ENCODE measurements around the gene TCF7L1. TPM values are rescaled to one million over a fixed set of nuclear protein-coding genes. Genes with fewer than 3 reads are reported as not detected.

The TCF7L1 gene
- total RNA-seq, 4 donors from 2014 or later = 0.75 to 2.9 (median 1.1) TPM

DNA sequence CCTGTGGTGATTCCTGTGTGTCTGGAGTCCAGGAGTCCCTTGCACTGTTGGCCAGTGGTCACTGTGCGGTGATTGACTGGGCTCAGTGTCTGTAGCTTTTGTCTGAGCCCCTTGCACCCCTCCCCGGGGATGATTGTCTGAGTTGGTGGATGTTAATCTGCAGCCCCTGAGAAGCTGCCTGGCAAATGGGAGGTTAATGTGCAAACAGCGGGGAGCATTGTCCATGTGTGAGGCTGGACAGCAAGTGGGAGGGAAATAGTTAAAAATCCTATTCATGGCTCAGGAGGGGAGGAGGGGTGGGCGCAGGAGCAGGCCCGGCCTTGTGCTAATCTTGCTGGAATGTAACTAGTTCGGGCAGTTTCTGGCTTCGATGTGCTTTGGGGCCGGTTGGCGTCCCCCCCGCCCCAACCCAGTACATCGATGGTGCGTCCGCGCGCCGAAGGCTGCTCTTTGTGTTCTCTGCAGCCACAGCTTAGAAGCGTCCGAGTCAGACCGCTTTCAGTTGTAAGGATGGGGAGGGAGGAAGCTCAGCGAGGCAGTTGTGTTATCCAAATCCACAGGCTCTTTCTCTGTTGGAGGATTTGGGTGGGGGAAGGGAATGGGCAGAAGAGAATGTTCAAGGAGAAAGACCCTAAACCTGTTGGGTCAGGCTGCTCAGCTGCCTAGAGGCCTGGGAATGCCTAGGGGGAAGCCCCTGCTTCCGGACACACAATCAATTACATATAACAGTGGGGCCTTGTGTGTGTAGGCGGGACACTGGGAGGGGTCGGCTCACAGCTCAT is 122.8 kb downstream of the TCF7L1 start:
- Histone ChIP-seq H3K27ac (peak overlapping the region in 2 of 4 donors; percentile 7 to 41), H3K9me3 (no peaks in the 10 kb centered on the region), H3K4me3 (no peak overlapping the region), H3K4me1 (peaks cover 5 to 31% (median 12%) of the 10 kb centered on the region in 4 donors), H3K36me3 (no peaks in the 10 kb centered on the region), H3K27me3 (no peaks in the 10 kb centered on the region)
- DNase-seq = no peak
- intact Hi-C loops (cut with DNase I; ENCODE audit: low total_unique reads) = no loop called here
- 52 to 80% methylated on average over 1 to 23 of the region's 23 CpGs for WGBS, 2 donors (ENCODE audit: low coverage in 1 of 2)
- in situ Hi-C loops (cut with MboI; ENCODE audit: low pct_ligation_motif_present in 1 of 4, low pct_unique_long_range_greater_than_20kb in 1 of 4, low sequenced_read_pairs in 3 of 4) = no loop called here
- TF ChIP-seq, protein P1, sequence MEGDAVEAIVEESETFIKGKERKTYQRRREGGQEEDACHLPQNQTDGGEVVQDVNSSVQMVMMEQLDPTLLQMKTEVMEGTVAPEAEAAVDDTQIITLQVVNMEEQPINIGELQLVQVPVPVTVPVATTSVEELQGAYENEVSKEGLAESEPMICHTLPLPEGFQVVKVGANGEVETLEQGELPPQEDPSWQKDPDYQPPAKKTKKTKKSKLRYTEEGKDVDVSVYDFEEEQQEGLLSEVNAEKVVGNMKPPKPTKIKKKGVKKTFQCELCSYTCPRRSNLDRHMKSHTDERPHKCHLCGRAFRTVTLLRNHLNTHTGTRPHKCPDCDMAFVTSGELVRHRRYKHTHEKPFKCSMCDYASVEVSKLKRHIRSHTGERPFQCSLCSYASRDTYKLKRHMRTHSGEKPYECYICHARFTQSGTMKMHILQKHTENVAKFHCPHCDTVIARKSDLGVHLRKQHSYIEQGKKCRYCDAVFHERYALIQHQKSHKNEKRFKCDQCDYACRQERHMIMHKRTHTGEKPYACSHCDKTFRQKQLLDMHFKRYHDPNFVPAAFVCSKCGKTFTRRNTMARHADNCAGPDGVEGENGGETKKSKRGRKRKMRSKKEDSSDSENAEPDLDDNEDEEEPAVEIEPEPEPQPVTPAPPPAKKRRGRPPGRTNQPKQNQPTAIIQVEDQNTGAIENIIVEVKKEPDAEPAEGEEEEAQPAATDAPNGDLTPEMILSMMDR (IDR thresholded peaks at IDR 0.05) = no peak
- TF ChIP-seq EP300 (IDR thresholded peaks at IDR 0.05; ENCODE audit: low read depth) (no peak), POLR2AphosphoS5 (IDR thresholded peaks at IDR 0.05) (no peak), POLR2A (IDR thresholded peaks at IDR 0.05) (no peak)

DNA sequence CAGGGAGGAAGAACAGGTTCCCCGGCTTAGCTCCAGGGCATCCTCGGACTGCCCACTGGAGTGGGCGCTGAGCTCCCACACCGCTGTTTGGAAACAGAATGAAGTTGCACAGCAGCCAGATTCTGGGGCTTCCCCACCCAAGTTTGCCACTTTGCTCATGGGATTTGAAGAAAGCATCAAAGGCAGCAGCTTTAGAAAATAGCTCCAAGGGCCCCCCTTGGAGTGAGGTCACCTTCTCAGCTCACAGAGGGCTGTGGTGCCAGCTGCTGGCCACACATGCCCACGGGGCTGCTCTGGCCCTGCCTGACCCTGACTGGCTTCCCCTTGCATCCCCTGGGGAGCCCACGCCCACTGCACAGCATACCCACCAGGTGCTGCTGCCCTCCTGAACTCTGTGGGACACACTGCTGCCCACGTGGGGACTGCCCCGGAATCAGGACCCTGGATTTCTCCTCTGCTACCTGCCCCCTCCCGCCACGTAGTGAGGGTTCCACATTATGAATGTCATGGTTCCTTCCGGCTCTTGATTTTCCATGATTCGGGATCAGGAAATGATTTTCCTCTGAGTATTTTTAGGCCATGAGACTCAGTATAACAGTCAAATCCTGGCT is 124.3 kb downstream of the TCF7L1 start:
- intact Hi-C loops (cut with DNase I; ENCODE audit: low total_unique reads) = no loop called here
- Histone ChIP-seq H3K27me3 (no peaks in the 10 kb centered on the region), H3K9me3 (no peaks in the 10 kb centered on the region), H3K27ac (peak overlapping the region; percentile 12 to 55 (median 21)), H3K4me1 (peaks cover 5 to 31% (median 12%) of the 10 kb centered on the region in 4 donors), H3K36me3 (no peaks in the 10 kb centered on the region), H3K4me3 (no peak overlapping the region)
- no peak for TF ChIP-seq POLR2A (IDR thresholded peaks at IDR 0.05)
- TF ChIP-seq, protein P1 (IDR thresholded peaks at IDR 0.05) = no peak
- TF ChIP-seq POLR2AphosphoS5 (IDR thresholded peaks at IDR 0.05) = no peak
- TF ChIP-seq EP300 (IDR thresholded peaks at IDR 0.05; ENCODE audit: low read depth) = no peak
- no peak for DNase-seq
- in situ Hi-C loops (cut with MboI; ENCODE audit: low pct_ligation_motif_present in 1 of 4, low pct_unique_long_range_greater_than_20kb in 1 of 4, low sequenced_read_pairs in 3 of 4) = no loop called here
- WGBS, 2 donors (ENCODE audit: low coverage in 1 of 2) = 56 to 84% methylated on average over 4 to 11 of the region's 12 CpGs

DNA sequence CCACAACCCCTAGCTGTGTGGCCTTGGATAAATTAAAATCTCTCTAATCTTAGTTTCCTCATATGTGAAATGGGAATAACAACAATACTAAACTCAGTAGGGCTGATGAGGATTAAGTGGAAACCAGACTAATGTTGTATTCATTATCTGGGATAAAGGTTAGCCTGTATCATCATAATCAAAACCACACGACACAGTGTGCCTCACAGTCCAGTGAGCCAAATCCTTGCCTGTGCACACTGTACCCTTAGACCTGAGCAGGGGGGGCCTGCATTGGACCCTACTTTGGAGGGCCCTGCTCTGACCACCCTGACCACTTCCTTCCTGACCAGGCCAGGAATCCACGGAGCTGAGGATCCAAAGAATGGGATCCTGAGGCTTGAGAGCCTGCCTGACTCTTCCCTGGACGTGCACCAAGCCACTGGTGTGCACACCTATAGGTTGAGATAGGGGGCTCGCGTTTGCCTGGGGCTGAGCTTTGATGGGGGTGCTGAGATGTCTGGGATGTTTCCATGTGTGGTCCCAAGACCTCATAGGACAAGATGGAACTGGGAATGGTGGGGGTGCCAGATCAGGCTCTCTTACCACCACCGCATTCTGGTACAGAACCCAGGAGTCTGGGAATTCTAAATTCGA is 124.9 kb downstream of the TCF7L1 start:
- Histone ChIP-seq H3K4me3 (no peak overlapping the region), H3K9me3 (no peaks in the 10 kb centered on the region), H3K4me1 (peaks cover 5 to 31% (median 12%) of the 10 kb centered on the region in 4 donors), H3K27me3 (no peaks in the 10 kb centered on the region), H3K27ac (peak overlapping the region; percentile 14 to 55 (median 40)), H3K36me3 (no peaks in the 10 kb centered on the region)
- no peak for TF ChIP-seq POLR2AphosphoS5 (IDR thresholded peaks at IDR 0.05)
- no peak for TF ChIP-seq EP300 (IDR thresholded peaks at IDR 0.05; ENCODE audit: low read depth)
- no peak for TF ChIP-seq POLR2A (IDR thresholded peaks at IDR 0.05)
- TF ChIP-seq, protein P1 (IDR thresholded peaks at IDR 0.05) = no peak
- in situ Hi-C loops (cut with MboI; ENCODE audit: low pct_ligation_motif_present in 1 of 4, low pct_unique_long_range_greater_than_20kb in 1 of 4, low sequenced_read_pairs in 3 of 4) = no loop called here
- intact Hi-C loops (cut with DNase I; ENCODE audit: low total_unique reads) = no loop called here
- no peak for DNase-seq
- 68% methylated on average over 7 of the region's 7 CpGs; no CpG with 5 or more reads in 1 of the 2 donors for WGBS, 2 donors (ENCODE audit: low coverage in 1 of 2)

DNA sequence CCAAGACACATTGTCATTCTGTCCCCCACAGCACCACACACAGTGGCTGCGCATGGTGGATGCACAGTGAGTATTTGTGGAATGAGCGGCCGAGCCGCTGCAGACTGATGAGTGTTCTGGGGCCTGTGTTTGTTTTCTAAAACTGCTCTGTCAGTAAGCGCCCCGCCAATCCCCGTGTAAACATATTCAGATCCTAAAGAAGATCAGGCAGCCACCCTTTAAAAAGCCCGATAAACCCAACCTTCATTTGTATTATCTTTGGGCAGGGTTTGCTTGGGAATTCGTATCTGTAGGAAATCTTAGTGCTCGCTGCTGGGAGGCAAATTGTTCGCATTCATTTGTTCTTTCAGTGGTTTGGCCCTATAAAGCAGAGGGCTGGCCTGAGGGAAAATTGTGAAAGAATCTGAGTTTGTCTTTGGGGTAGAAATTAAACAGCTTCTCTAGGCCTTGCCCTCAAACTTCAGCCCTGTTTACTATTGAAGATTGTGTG is 126.0 kb downstream of the TCF7L1 start:
- in situ Hi-C loops (cut with MboI; ENCODE audit: low pct_ligation_motif_present in 1 of 4, low pct_unique_long_range_greater_than_20kb in 1 of 4, low sequenced_read_pairs in 3 of 4) = no loop called here
- TF ChIP-seq POLR2AphosphoS5 (IDR thresholded peaks at IDR 0.05) (no peak), POLR2A (IDR thresholded peaks at IDR 0.05) (no peak), EP300 (IDR thresholded peaks at IDR 0.05; ENCODE audit: low read depth) (no peak)
- TF ChIP-seq, protein P1 (IDR thresholded peaks at IDR 0.05) = no peak
- Histone ChIP-seq H3K27ac (peak overlapping the region; percentile 14 to 55 (median 46)), H3K4me1 (peaks cover 5 to 30% (median 12%) of the 10 kb centered on the region in 4 donors), H3K36me3 (no peaks in the 10 kb centered on the region), H3K9me3 (no peaks in the 10 kb centered on the region), H3K27me3 (no peaks in the 10 kb centered on the region), H3K4me3 (no peak overlapping the region)
- DNase-seq = no peak
- intact Hi-C loops (cut with DNase I; ENCODE audit: low total_unique reads) = no loop called here
- WGBS, 2 donors (ENCODE audit: low coverage in 1 of 2) = 84% methylated on average over 11 of the region's 11 CpGs; no CpG with 5 or more reads in 1 of the 2 donors
